Stromal cell of bone marrow (primary cell): ENCODE data around the gene TMCC2.

Experiments
- DNase-seq: peaks from one replicate; pipeline ENCODE4 v3.0.0-alpha.2; 2012; ENCODE audit warnings: low read depth

TMCC2 gene

DNA sequence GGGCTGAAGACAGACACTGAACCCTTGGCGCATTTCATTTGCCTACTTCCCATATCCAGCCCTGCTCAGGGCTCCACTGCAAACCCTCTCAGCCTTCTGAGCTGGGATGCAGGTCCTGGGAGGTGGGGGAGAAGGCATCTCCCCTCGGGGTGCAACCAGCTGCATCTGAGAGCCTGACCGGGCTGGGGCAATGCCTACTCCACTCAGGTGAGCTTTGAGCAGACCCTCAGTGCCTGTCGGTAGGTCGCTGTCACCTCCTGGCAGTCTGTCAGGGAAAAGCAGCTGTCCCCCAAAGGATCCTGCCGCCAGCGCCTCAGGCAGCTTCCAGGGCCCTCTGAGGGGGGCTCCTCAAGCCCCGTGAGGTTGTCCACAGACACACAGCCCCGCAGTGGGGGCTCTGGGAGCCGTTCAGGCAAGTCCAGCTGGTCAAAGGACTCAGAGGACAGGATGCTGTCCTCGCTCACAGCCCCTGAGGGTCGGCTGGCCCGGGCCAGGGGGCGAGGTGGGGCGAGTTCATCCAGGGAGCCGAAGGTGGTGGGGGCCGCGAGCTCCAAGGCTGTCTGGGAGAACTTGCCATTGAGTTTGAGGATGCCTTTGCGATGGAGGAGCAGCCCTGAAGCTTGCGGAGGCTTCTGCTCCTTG is 75.6 kb downstream of the TMCC2 start:
- no peak for DNase-seq

DNA sequence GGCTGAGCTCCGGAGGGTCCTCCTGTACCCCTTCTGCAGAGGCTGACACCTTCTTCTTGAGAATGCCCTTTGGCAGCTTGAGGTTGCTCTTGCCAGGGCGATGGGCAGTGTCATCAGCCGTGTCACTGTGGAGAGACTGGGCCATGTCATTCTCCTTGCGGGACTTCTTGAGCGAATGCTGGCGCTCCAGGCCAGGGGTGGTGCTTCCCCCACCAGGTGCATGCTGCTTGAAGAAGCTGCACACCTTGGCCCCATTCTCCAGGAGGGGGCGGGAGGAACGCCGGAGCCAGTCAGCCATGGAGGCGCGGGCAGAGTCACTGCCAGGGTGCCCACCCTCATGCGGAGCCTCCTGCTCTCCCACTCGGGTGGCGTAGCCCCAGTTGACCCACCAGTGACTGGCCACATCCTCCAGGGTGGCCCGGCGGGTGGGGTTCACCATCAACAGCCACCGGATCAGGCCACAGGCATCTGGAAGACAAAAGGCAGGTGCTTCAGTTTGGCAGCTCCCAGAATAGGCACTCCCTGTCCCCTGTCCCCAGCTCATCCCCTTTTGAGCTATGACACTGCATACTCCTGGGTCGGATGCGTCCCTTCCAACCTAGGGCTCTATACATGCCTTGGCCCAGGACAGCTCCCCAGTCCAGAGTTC is 76.4 kb downstream of the TMCC2 start:
- DNase-seq = no peak

DNA sequence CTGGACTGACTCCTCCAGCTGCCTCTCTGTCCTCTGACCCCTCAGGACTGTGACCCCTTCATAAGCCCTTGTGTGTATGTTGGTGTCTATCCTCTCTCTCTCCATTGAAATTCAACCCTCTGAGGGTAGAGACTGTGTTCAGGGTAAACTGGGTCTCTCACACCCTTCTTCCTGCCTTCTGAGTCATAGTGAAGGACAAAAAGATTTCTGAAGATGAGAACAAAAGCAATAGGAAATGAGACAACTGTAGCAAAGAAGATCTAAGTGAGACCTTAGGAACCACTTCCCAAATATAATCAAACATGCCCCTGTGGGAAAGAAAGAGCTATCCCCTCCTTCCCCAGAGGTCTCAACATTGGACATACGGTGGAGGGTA is 76.9 kb downstream of the TMCC2 start:
- DNase-seq = no peak

DNA sequence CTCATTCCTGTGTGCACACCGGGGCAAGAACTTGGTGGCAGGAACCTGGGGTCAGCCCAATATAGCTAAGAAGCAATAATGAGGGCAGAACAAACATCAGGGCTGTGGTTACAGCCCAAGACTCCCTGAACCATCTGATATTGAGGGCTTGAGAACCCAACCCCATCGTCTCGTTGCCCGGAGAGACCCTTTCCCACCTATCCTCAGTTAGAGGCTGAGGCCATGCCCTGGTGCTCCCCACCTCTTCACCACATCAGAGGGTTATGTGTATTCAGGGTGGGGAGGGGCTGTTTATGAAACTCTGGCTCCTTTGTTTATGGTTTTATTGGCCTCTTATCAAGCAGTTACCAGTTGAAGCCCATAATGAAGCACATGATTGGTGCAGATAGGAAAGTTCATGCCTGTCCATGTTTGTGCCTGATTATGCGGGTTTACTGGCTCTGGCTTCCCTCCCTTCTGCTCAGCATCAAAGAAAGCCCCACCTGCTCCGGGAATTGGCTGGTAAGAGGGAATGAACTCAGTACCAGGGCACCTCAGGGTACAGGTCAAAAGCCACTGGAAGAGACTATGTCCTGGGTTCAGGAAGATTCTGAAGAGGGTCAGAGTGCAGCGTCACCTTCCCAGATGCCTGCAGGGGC is 79.3 kb downstream of the TMCC2 start:
- DNase-seq = no peak

- no peak for DNase-seq
These were observed 82.0 kb downstream of the TMCC2 start for GRCh38 chr1:205309741-205310140.

- no peak for DNase-seq
These were observed 83.4 kb downstream of the TMCC2 start for GRCh38 chr1:205310976-205311704.

GRCh38 chr1:205312866-205313562 is 85.3 kb downstream of the TMCC2 start:
- no peak for DNase-seq

DNA sequence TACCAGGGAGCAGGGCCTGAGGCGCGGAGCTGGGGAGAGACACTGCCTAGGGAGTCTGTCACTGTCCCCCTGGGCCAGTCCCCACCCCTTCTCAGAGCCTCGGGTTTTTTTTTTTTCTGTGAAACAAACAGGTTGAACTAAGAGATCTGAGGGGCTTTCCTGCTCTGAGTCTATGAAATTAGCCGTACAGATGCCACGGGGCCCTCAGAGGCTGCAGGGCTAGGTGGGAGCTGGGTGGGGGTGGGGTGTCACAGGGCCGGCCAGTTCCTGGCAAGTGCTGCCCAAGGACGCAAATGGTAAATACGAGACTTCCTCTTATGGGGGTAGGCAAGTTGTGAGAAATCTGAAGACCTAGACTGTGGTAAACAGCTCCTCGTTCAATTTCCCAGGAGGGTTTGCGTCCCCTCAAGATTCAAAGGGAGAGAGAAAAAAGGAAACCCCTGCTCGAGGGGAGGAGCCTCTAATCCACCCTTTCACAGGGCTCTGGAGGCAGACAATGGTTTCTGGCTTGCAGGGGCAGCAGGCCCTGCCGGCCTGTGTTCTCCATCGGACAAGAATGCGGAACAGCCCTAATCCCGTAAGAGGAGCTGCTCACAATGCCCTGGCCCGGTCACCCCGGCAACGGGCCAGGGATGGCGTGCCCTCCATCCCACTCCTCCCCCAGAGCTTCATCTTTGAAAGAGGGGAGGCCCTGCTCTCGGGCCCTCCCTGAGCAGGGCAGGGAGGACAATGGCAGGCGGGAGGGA is 86.0 kb downstream of the TMCC2 start:
- no peak for DNase-seq

DNA sequence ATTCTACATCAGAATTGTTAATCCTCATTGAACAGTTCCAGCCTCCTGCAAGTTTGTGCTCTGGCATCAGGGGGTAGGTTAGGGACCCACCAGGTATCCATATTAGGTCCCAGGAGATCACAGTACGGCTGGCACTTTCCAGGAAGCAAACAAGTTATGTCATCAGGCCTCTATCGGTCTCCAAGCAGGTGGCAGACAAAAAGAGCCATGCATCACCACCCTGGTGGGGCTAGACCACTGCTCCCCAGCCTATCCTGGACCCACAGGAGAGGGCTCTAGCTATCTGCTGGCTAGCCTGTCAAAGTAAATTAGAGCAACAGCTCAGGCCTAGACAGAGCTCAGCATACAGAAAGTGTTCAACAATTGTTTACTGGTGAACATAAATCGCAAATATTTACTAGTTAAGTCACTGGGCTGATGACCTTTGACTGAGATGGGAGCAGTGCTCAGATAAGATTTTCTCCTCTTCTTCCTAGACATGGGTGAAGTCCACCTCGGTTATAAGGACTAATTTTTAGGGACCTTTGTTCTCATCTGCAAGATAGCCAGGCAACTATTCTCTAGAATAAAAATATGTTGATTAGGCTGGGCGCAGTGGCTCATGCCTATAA is 87.4 kb downstream of the TMCC2 start:
- no peak for DNase-seq

- DNase-seq = no peak
These were observed 88.4 kb downstream of the TMCC2 start for GRCh38 chr1:205316161-205316566.

GRCh38 chr1:205317311-205317917 is 89.7 kb downstream of the TMCC2 start:
- no peak for DNase-seq

DNA sequence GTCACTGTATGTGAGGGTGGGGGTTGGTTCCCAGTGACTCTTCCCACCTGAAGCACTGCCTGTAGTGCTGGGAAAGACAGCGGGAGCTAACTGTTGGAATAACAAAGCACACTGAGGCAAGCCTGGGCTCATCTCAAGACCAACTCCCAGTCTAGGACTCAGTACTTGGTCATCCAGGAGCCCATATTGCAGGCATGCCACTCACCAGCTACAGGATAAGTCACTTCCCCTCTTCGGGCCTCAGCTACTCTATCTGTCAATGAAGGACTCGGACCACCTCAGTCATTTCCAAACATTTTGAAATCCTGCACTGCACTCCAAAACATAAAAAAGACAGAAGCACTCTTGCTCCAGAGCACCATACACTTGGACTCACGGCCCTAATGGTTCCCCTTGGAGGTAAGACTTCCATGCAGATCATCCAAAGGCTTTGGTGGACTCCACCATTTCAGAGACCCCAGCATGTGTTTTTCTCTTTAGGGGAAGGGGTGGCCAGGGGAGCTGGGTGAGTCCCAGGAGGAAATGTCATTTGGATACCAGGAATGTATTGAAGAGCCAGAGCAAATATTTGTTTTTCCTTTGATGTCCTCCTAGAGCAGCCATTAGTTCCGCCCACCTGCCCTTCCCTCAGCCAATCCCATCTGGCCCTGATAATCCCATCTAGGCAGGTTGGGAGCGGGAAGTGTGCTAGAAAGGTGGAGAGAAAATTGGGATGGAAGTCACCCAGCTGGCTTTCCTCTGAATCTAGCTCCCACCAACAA is 90.7 kb downstream of the TMCC2 start:
- DNase-seq = no peak

DNA sequence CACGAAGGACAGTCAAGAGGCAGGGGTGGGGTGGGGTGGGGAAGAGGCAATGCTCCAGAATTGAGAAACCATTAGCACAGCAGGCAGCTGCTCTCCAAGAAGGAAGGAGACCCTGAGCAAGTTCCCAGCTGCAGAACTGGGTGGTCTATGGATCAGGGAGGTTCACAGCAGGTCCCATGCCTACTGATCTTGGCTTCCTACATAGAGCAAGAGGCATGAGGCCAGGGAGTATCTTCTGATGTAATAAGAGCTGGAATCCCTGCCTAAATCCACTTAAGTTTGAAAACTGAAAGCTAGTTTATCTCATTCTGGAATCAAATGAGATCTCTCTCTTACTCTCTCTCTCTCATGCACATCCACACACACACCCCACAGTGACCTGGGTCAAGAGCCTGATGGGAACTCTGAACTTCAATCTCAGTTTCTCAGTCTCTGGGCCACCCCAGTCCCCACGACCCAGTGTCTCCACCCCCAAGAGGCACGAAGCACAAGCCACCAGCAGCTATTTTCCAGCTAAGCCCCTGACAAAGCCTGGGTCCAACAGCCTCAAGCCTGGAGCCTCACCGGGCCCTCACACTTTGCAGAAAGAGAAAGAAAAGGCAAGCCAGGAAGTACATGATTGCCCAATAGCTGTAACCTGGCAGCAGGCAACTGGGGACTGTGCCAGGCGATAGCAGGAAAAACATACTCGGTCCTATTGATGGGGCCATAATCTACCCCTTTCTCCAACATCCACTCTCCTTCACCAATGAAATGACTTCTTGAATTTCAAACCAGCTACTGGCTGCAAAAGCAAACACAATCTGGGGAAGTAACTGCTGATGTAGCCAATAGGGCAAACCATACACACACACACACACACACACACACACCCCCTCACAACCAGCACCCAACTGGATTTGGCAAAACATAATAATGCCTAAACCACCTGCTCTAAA is 91.6 kb downstream of the TMCC2 start:
- no peak for DNase-seq

- DNase-seq = peak; percentile 73
These were observed 93.6 kb downstream of the TMCC2 start, which contains the start of gene NUAK2 for GRCh38 chr1:205321162-205321958. Gene NUAK2, minus strand, starts transcription at chr1:205321745. Its CDS starts 117 bp downstream, at chr1:205321628.

DNA sequence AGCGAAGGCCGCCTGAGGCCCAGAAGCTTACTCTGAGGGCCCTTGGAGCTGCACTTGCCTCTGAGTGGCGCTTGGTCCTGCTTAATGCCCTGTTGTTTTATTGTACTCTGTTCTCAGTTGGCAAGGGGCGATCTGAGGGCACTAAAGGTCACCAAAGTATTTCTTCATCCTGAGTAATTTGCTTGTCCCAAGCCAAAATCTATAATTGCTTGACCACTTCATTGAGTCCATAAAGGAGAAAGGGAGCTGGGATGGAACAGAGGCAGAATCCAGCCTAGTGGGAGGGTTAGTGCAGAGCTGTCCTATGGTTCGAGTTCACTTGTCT is 94.2 kb downstream of the TMCC2 start:
- DNase-seq = no peak
